Measurements from ENCODE around the gene PACS2. TPM values are rescaled to one million over a fixed set of nuclear protein-coding genes. Genes with fewer than 3 reads are reported as not detected.
A peak's percentile ranks its signal among the peaks of the same experiment; 100 is the strongest.

Gene PACS2
- polyA plus RNA-seq, 2 donors = 17.8 to 39.2 TPM

GRCh38 chr14:105393151-105393550, 78.6 kb downstream of the PACS2 start:
- Histone ChIP-seq H3K36me3 (ENCODE audit: control insufficient read depth in 2 of 2, insufficient read depth in 2 of 2, low read length in 1 of 2) (peaks cover 0 to 12% of the 10 kb centered on the region in 2 donors), H3K9me3 (ENCODE audit: control insufficient read depth in 2 of 2, insufficient read depth in 1 of 2, low read depth in 1 of 2, low read length in 1 of 2) (no peaks in the 10 kb centered on the region), H3K27me3 (ENCODE audit: control insufficient read depth in 1 of 2, insufficient read depth in 2 of 2, low read length in 2 of 2) (no peaks in the 10 kb centered on the region), H3K4me1 (ENCODE audit: control insufficient read depth in 2 of 2, insufficient read depth in 2 of 2, low read length in 1 of 2) (peaks cover 7 to 20% of the 10 kb centered on the region in 2 donors), H3K27ac (ENCODE audit: low read depth in 2 of 2, low read length in 1 of 2) (no peak overlapping the region), H3K4me3 (ENCODE audit: low read depth in 1 of 2, low read length in 2 of 2) (no peak overlapping the region)
- WGBS, 2 donors = 89 to 94% methylated on average over 14 of the region's 14 CpGs

GRCh38 chr14:105394714-105395537, 80.4 kb downstream of the PACS2 start:
- H3K36me3 ChIP-seq (ENCODE audit: control insufficient read depth in 2 of 2, insufficient read depth in 2 of 2, low read length in 1 of 2) = peaks cover 0 to 9% of the 10 kb centered on the region in 2 donors
- H3K4me3 ChIP-seq (ENCODE audit: low read depth in 1 of 2, low read length in 2 of 2) = no peak overlapping the region
- no peak overlapping the region for H3K27ac ChIP-seq (ENCODE audit: low read depth in 2 of 2, low read length in 1 of 2)
- no peaks in the 10 kb centered on the region for H3K27me3 ChIP-seq (ENCODE audit: control insufficient read depth in 1 of 2, insufficient read depth in 2 of 2, low read length in 2 of 2)
- H3K9me3 ChIP-seq (ENCODE audit: control insufficient read depth in 2 of 2, insufficient read depth in 1 of 2, low read depth in 1 of 2, low read length in 1 of 2) = peaks cover 0 to 2% of the 10 kb centered on the region in 2 donors
- 84 to 89% methylated on average over 25 of the region's 25 CpGs for WGBS, 2 donors
- H3K4me1 ChIP-seq (ENCODE audit: control insufficient read depth in 2 of 2, insufficient read depth in 2 of 2, low read length in 1 of 2) = peaks cover 7 to 24% of the 10 kb centered on the region in 2 donors

- Histone ChIP-seq H3K9me3 (ENCODE audit: control insufficient read depth in 2 of 2, insufficient read depth in 1 of 2, low read depth in 1 of 2, low read length in 1 of 2) (peaks cover 0 to 6% of the 10 kb centered on the region in 2 donors), H3K27me3 (ENCODE audit: control insufficient read depth in 1 of 2, insufficient read depth in 2 of 2, low read length in 2 of 2) (no peaks in the 10 kb centered on the region), H3K4me3 (ENCODE audit: low read depth in 1 of 2, low read length in 2 of 2) (no peak overlapping the region), H3K27ac (ENCODE audit: low read depth in 2 of 2, low read length in 1 of 2) (no peak overlapping the region), H3K36me3 (ENCODE audit: control insufficient read depth in 2 of 2, insufficient read depth in 2 of 2, low read length in 1 of 2) (peaks cover 0 to 12% of the 10 kb centered on the region in 2 donors), H3K4me1 (ENCODE audit: control insufficient read depth in 2 of 2, insufficient read depth in 2 of 2, low read length in 1 of 2) (peaks cover 4 to 19% of the 10 kb centered on the region in 2 donors)
- 94 to 97% methylated on average over 8 of the region's 8 CpGs for WGBS, 2 donors
Measured at GRCh38 chr14:105395538-105395854, 80.9 kb downstream of the PACS2 start.

GRCh38 chr14:105397350-105397931, 82.9 kb downstream of the PACS2 start:
- Histone ChIP-seq H3K4me1 (ENCODE audit: control insufficient read depth in 2 of 2, insufficient read depth in 2 of 2, low read length in 1 of 2) (peaks cover 0 to 19% of the 10 kb centered on the region in 2 donors), H3K4me3 (ENCODE audit: low read depth in 1 of 2, low read length in 2 of 2) (peak overlapping the region in 1 of 2 donors; percentile 78), H3K27me3 (ENCODE audit: control insufficient read depth in 1 of 2, insufficient read depth in 2 of 2, low read length in 2 of 2) (no peaks in the 10 kb centered on the region), H3K27ac (ENCODE audit: low read depth in 2 of 2, low read length in 1 of 2) (peak overlapping the region; percentile 50 to 76), H3K36me3 (ENCODE audit: control insufficient read depth in 2 of 2, insufficient read depth in 2 of 2, low read length in 1 of 2) (peaks cover 3 to 13% of the 10 kb centered on the region in 2 donors), H3K9me3 (ENCODE audit: control insufficient read depth in 2 of 2, insufficient read depth in 1 of 2, low read depth in 1 of 2, low read length in 1 of 2) (peaks cover 0 to 11% of the 10 kb centered on the region in 2 donors)
- 86 to 87% methylated on average over 13 of the region's 13 CpGs for WGBS, 2 donors

GRCh38 chr14:105398044-105398725, 83.6 kb downstream of the PACS2 start, which contains the start of gene TEX22:
TSS of gene TEX22 (plus strand) at chr14:105398538. CDS start at chr14:105399341, 803 bp downstream.
- peaks cover 3 to 6% of the 10 kb centered on the region in 2 donors for H3K36me3 ChIP-seq (ENCODE audit: control insufficient read depth in 2 of 2, insufficient read depth in 2 of 2, low read length in 1 of 2)
- H3K9me3 ChIP-seq (ENCODE audit: control insufficient read depth in 2 of 2, insufficient read depth in 1 of 2, low read depth in 1 of 2, low read length in 1 of 2) = peaks cover 0 to 11% of the 10 kb centered on the region in 2 donors
- WGBS, 2 donors = 1% methylated on average over 73 to 77 of the region's 77 CpGs
- H3K27ac ChIP-seq (ENCODE audit: low read depth in 2 of 2, low read length in 1 of 2) = peak within 1 kb of the TSS; percentile 50 to 76
- H3K4me1 ChIP-seq (ENCODE audit: control insufficient read depth in 2 of 2, insufficient read depth in 2 of 2, low read length in 1 of 2) = peaks cover 0 to 19% of the 10 kb centered on the region in 2 donors
- peak within 1 kb of the TSS; percentile 78 to 82 for H3K4me3 ChIP-seq (ENCODE audit: low read depth in 1 of 2, low read length in 2 of 2)
- no peaks in the 10 kb centered on the region for H3K27me3 ChIP-seq (ENCODE audit: control insufficient read depth in 1 of 2, insufficient read depth in 2 of 2, low read length in 2 of 2)

- 28 to 29% methylated on average over 41 of the region's 41 CpGs for WGBS, 2 donors
- Histone ChIP-seq H3K4me1 (ENCODE audit: control insufficient read depth in 2 of 2, insufficient read depth in 2 of 2, low read length in 1 of 2) (peaks cover 0 to 19% of the 10 kb centered on the region in 2 donors), H3K27me3 (ENCODE audit: control insufficient read depth in 1 of 2, insufficient read depth in 2 of 2, low read length in 2 of 2) (no peaks in the 10 kb centered on the region), H3K27ac (ENCODE audit: low read depth in 2 of 2, low read length in 1 of 2) (peak overlapping the region; percentile 50 to 76), H3K36me3 (ENCODE audit: control insufficient read depth in 2 of 2, insufficient read depth in 2 of 2, low read length in 1 of 2) (peaks cover 3 to 5% of the 10 kb centered on the region in 2 donors), H3K4me3 (ENCODE audit: low read depth in 1 of 2, low read length in 2 of 2) (peak overlapping the region; percentile 78 to 82), H3K9me3 (ENCODE audit: control insufficient read depth in 2 of 2, insufficient read depth in 1 of 2, low read depth in 1 of 2, low read length in 1 of 2) (peaks cover 0 to 11% of the 10 kb centered on the region in 2 donors)
Measured at GRCh38 chr14:105398726-105399465, 84.3 kb downstream of the PACS2 start.

- Histone ChIP-seq H3K27ac (ENCODE audit: low read depth in 2 of 2, low read length in 1 of 2) (no peak overlapping the region), H3K27me3 (ENCODE audit: control insufficient read depth in 1 of 2, insufficient read depth in 2 of 2, low read length in 2 of 2) (no peaks in the 10 kb centered on the region), H3K36me3 (ENCODE audit: control insufficient read depth in 2 of 2, insufficient read depth in 2 of 2, low read length in 1 of 2) (peaks cover 3 to 5% of the 10 kb centered on the region in 2 donors), H3K4me1 (ENCODE audit: control insufficient read depth in 2 of 2, insufficient read depth in 2 of 2, low read length in 1 of 2) (peaks cover 0 to 19% of the 10 kb centered on the region in 2 donors), H3K9me3 (ENCODE audit: control insufficient read depth in 2 of 2, insufficient read depth in 1 of 2, low read depth in 1 of 2, low read length in 1 of 2) (peaks cover 0 to 14% of the 10 kb centered on the region in 2 donors), H3K4me3 (ENCODE audit: low read depth in 1 of 2, low read length in 2 of 2) (no peak overlapping the region)
- 88 to 92% methylated on average over 8 of the region's 8 CpGs for WGBS, 2 donors
Measured at GRCh38 chr14:105399466-105399775, 84.9 kb downstream of the PACS2 start.

- Histone ChIP-seq H3K36me3 (ENCODE audit: control insufficient read depth in 2 of 2, insufficient read depth in 2 of 2, low read length in 1 of 2) (peaks cover 3 to 5% of the 10 kb centered on the region in 2 donors), H3K9me3 (ENCODE audit: control insufficient read depth in 2 of 2, insufficient read depth in 1 of 2, low read depth in 1 of 2, low read length in 1 of 2) (peaks cover 0 to 14% of the 10 kb centered on the region in 2 donors), H3K27ac (ENCODE audit: low read depth in 2 of 2, low read length in 1 of 2) (no peak overlapping the region), H3K4me1 (ENCODE audit: control insufficient read depth in 2 of 2, insufficient read depth in 2 of 2, low read length in 1 of 2) (peaks cover 0 to 19% of the 10 kb centered on the region in 2 donors), H3K4me3 (ENCODE audit: low read depth in 1 of 2, low read length in 2 of 2) (no peak overlapping the region), H3K27me3 (ENCODE audit: control insufficient read depth in 1 of 2, insufficient read depth in 2 of 2, low read length in 2 of 2) (no peaks in the 10 kb centered on the region)
- WGBS, 2 donors = 94 to 98% methylated on average over 9 of the region's 9 CpGs
Measured at GRCh38 chr14:105400016-105400415, 85.5 kb downstream of the PACS2 start.

- 96 to 97% methylated on average over 9 of the region's 9 CpGs for WGBS, 2 donors
- peaks cover 0 to 18% of the 10 kb centered on the region in 2 donors for H3K4me1 ChIP-seq (ENCODE audit: control insufficient read depth in 2 of 2, insufficient read depth in 2 of 2, low read length in 1 of 2)
- H3K4me3 ChIP-seq (ENCODE audit: low read depth in 1 of 2, low read length in 2 of 2) = no peak overlapping the region
- peaks cover 3 to 5% of the 10 kb centered on the region in 2 donors for H3K36me3 ChIP-seq (ENCODE audit: control insufficient read depth in 2 of 2, insufficient read depth in 2 of 2, low read length in 1 of 2)
- no peak overlapping the region for H3K27ac ChIP-seq (ENCODE audit: low read depth in 2 of 2, low read length in 1 of 2)
- H3K27me3 ChIP-seq (ENCODE audit: control insufficient read depth in 1 of 2, insufficient read depth in 2 of 2, low read length in 2 of 2) = no peaks in the 10 kb centered on the region
- H3K9me3 ChIP-seq (ENCODE audit: control insufficient read depth in 2 of 2, insufficient read depth in 1 of 2, low read depth in 1 of 2, low read length in 1 of 2) = peaks cover 0 to 14% of the 10 kb centered on the region in 2 donors
Measured at GRCh38 chr14:105401699-105402098, 87.2 kb downstream of the PACS2 start.

Data from esophagus (tissue), 2 donors.